GM23338 (cell line): ENCODE results near the gene FAM168A. TPM values are rescaled to one million over a fixed set of nuclear protein-coding genes. Genes with fewer than 3 reads are reported as not detected.

Experiments
- ATAC-seq: fragments of 200-7000 bp; cut with Tn5 transposase; 3 replicates; pipeline ENCODE4 v1.9.1; 2020
- DNase-seq: peaks from one replicate; pipeline ENCODE4 v3.0.0-alpha.2; 2015; ENCODE audit warnings: low spot score
- H2AFZ ChIP-seq: fragments of 200-600 bp; sonication (generic); 2 replicates; pipeline ENCODE4 v1.8.0; 2016; ENCODE audit warnings: antibody characterized with exemption, mild to moderate bottlenecking, moderate library complexity
- H3F3A ChIP-seq: fragments of 200-600 bp; sonication (generic); replicated peaks from 2 replicates; pipeline ENCODE4 v1.8.0; 2017; ENCODE audit warnings: antibody characterized with exemption, mixed run types, low read depth
- H3K27ac ChIP-seq: fragments of 200-600 bp; sonication (generic); 2 replicates; pipeline ENCODE4 v1.6.1; 2016; ENCODE audit warnings: low read depth
- H3K27me3 ChIP-seq: fragments of 200-600 bp; sonication (generic); 2 replicates; pipeline ENCODE4 v1.8.0; 2016; ENCODE audit warnings: mild to moderate bottlenecking, mixed run types, moderate library complexity; ENCODE audit not compliant: insufficient read depth
- H3K36me3 ChIP-seq: fragments of 200-600 bp; sonication (generic); 2 replicates; pipeline ENCODE4 v1.8.0; 2016; ENCODE audit warnings: mild to moderate bottlenecking; ENCODE audit not compliant: insufficient read depth
- H3K4me1 ChIP-seq: fragments of 200-600 bp; sonication (generic); 2 replicates; pipeline ENCODE4 v1.8.0; 2016; ENCODE audit warnings: mild to moderate bottlenecking, moderate library complexity; ENCODE audit not compliant: insufficient read depth
- H3K4me2 ChIP-seq: fragments of 200-600 bp; sonication (generic); 2 replicates; pipeline ENCODE4 v1.7.1; 2017; ENCODE audit warnings: mixed run types
- H3K4me3 ChIP-seq: fragments of 200-600 bp; sonication (generic); 2 replicates; pipeline ENCODE4 v1.6.1; 2016; ENCODE audit warnings: mixed run types
- H3K79me2 ChIP-seq: fragments of 200-600 bp; sonication (generic); replicated peaks from 2 replicates; pipeline ENCODE4 v1.8.0; 2017; ENCODE audit warnings: mild to moderate bottlenecking; ENCODE audit not compliant: insufficient read depth
- H3K9me2 ChIP-seq: fragments of 200-600 bp; sonication (generic); 2 replicates; pipeline ENCODE4 v1.8.0; 2017; ENCODE audit not compliant: insufficient read depth
- H4K20me1 ChIP-seq: fragments of 200-600 bp; sonication (generic); replicated peaks from 2 replicates; pipeline ENCODE4 v1.8.0; 2017; ENCODE audit warnings: mild to moderate bottlenecking; ENCODE audit not compliant: insufficient read depth
- H3K27ac Mint-ChIP-seq: 2 replicates; pipeline ENCODE4 v1.8.0; 2020; ENCODE audit warnings: inconsistent platforms, mild to moderate bottlenecking, moderate library complexity, mixed read lengths
- H3K27me3 Mint-ChIP-seq: 3 replicates; pipeline ENCODE4 v1.8.0; 2022; ENCODE audit warnings: low read depth, mild to moderate bottlenecking, moderate library complexity, mixed read lengths, inconsistent platforms; ENCODE audit not compliant: insufficient read depth, poor library complexity
- H3K36me3 Mint-ChIP-seq: 3 replicates; pipeline ENCODE4 v1.8.0; 2021; ENCODE audit warnings: low read depth, mild to moderate bottlenecking, inconsistent platforms, moderate library complexity, mixed read lengths
- H3K4me1 Mint-ChIP-seq: 3 replicates; pipeline ENCODE4 v1.8.0; 2020; ENCODE audit warnings: mild to moderate bottlenecking, inconsistent platforms, mixed read lengths
- H3K4me3 Mint-ChIP-seq: 3 replicates; pipeline ENCODE4 v1.8.0; 2021; ENCODE audit warnings: moderate library complexity, mild to moderate bottlenecking, inconsistent platforms, mixed read lengths
- H3K9me3 Mint-ChIP-seq: 3 replicates; pipeline ENCODE4 v1.8.0; 2020; ENCODE audit warnings: moderate library complexity, mild to moderate bottlenecking, inconsistent platforms, mixed read lengths
- CREB1 ChIP-seq: fragments of 250-450 bp; sonication (Bioruptor Pico); IDR thresholded peaks from 2 replicates; pipeline ENCODE4 v1.5.0; 2020; ENCODE audit warnings: low read depth, mild to moderate bottlenecking, moderate library complexity
- ETS1 ChIP-seq: IDR thresholded peaks from 2 replicates; pipeline ENCODE4 v1.6.1; 2016; ENCODE audit warnings: antibody characterized with exemption
- NANOG ChIP-seq: IDR thresholded peaks from 2 replicates; pipeline ENCODE4 v1.6.1; 2016; ENCODE audit warnings: antibody characterized with exemption, borderline replicate concordance
- POLR2AphosphoS5 ChIP-seq: IDR thresholded peaks from 2 replicates; pipeline ENCODE4 v1.6.1; 2016; ENCODE audit warnings: antibody characterized with exemption, low read depth
- REST ChIP-seq: IDR thresholded peaks from one replicate; pipeline ENCODE4 v1.6.1; 2018; ENCODE audit warnings: antibody characterized with exemption; ENCODE audit not compliant: unreplicated experiment
- STAT1 ChIP-seq: IDR thresholded peaks from one replicate; pipeline ENCODE4 v1.6.1; 2016; ENCODE audit warnings: antibody characterized with exemption; ENCODE audit not compliant: unreplicated experiment
- polyA plus RNA-seq: library from polyadenylated mRNA; unstranded; fragments of >200 nt; fragmentation: Nextera tagmentation; extraction: Ambion mirVana; gene quantifications from 2 replicates; pipeline ENCODE4 v1.2.1, GENCODE V29; 2016
- total RNA-seq: library from RNA; depleted of rRNA; stranded (reverse); fragments of >200 nt; shearing (Covaris generic); gene quantifications from 2 replicates; pipeline ENCODE4 v1.2.3, GENCODE V29; 2014
- TF ChIP-seq, protein P1 (sequence below), 2 experiments: fragments of 200-600 bp in 1 of 2; sonication (generic) in 1 of 2; conservative IDR thresholded peaks; 2 replicates each; pipeline versions ENCODE4 v1.5.1 to v1.6.1; 2016 to 2017; ENCODE audit warnings: antibody characterized with exemption in 2 of 2, low read depth in 2 of 2, mild to moderate bottlenecking in 2 of 2, moderate library complexity in 1 of 2
- TF ChIP-seq, protein P2 (sequence below): fragments of 250-450 bp; sonication (Bioruptor Pico); IDR thresholded peaks from 2 replicates; pipeline ENCODE4 v1.5.0; 2020; ENCODE audit warnings: mild to moderate bottlenecking, moderate library complexity

The FAM168A gene
- total and polyA plus RNA-seq, 2 experiments from 2014 or later, result 8.0 to 20.3 TPM

DNA sequence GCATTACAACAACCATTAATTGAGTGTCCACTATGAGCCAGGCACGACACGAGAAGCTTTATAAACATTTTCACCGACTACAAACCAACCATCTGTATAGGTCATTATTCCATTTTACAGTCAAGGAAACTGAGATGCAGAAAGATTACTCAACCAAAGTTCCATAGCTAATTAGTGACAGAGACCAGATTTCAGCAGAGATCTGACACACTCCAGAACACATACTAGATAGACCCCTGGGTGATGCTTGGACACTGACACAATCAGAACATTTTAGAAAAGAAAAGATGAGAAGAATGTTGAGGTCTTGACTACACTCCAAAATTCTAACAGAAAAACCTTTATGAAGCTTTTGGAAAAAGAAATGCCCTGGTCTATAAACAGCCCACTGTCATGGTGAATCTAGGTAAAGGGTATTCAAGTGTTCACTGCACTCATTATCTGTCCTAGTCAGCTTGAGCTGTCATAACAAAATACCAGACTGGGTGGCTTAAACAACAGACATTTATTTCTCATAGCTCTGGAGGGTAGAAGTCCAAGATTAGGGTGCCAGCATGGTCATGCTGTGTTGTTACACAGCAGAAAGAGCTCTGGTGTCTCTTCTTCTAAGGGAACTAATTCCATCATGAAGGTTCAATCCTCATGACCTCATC is 132.8 kb downstream of the FAM168A start:
- Mint-ChIP-seq H3K36me3 (no peaks in the 10 kb centered on the region), H3K4me1 (no peaks in the 10 kb centered on the region), H3K4me3 (no peak overlapping the region), H3K9me3 (no peaks in the 10 kb centered on the region), H3K27me3 (no peaks in the 10 kb centered on the region), H3K27ac (no peak overlapping the region)
- H3F3A ChIP-seq, result no peaks in the 10 kb centered on the region
- peaks cover 5% of the 10 kb centered on the region; the same call in 1 of the 2 replicates for H4K20me1 ChIP-seq
- no peaks in the 10 kb centered on the region for H3K9me2 ChIP-seq
- TF ChIP-seq POLR2AphosphoS5, result no peak
- no peak for TF ChIP-seq REST
- no peak for TF ChIP-seq STAT1
- TF ChIP-seq, protein P1, sequence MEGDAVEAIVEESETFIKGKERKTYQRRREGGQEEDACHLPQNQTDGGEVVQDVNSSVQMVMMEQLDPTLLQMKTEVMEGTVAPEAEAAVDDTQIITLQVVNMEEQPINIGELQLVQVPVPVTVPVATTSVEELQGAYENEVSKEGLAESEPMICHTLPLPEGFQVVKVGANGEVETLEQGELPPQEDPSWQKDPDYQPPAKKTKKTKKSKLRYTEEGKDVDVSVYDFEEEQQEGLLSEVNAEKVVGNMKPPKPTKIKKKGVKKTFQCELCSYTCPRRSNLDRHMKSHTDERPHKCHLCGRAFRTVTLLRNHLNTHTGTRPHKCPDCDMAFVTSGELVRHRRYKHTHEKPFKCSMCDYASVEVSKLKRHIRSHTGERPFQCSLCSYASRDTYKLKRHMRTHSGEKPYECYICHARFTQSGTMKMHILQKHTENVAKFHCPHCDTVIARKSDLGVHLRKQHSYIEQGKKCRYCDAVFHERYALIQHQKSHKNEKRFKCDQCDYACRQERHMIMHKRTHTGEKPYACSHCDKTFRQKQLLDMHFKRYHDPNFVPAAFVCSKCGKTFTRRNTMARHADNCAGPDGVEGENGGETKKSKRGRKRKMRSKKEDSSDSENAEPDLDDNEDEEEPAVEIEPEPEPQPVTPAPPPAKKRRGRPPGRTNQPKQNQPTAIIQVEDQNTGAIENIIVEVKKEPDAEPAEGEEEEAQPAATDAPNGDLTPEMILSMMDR (conservative IDR thresholded peaks at IDR 0.05; ENCODE audit: low read depth in 2 of 2), result no peak
- TF ChIP-seq ETS1, result no peak
- TF ChIP-seq CREB1 (CRISPR knock-in tag), result no peak
- TF ChIP-seq, protein P2, sequence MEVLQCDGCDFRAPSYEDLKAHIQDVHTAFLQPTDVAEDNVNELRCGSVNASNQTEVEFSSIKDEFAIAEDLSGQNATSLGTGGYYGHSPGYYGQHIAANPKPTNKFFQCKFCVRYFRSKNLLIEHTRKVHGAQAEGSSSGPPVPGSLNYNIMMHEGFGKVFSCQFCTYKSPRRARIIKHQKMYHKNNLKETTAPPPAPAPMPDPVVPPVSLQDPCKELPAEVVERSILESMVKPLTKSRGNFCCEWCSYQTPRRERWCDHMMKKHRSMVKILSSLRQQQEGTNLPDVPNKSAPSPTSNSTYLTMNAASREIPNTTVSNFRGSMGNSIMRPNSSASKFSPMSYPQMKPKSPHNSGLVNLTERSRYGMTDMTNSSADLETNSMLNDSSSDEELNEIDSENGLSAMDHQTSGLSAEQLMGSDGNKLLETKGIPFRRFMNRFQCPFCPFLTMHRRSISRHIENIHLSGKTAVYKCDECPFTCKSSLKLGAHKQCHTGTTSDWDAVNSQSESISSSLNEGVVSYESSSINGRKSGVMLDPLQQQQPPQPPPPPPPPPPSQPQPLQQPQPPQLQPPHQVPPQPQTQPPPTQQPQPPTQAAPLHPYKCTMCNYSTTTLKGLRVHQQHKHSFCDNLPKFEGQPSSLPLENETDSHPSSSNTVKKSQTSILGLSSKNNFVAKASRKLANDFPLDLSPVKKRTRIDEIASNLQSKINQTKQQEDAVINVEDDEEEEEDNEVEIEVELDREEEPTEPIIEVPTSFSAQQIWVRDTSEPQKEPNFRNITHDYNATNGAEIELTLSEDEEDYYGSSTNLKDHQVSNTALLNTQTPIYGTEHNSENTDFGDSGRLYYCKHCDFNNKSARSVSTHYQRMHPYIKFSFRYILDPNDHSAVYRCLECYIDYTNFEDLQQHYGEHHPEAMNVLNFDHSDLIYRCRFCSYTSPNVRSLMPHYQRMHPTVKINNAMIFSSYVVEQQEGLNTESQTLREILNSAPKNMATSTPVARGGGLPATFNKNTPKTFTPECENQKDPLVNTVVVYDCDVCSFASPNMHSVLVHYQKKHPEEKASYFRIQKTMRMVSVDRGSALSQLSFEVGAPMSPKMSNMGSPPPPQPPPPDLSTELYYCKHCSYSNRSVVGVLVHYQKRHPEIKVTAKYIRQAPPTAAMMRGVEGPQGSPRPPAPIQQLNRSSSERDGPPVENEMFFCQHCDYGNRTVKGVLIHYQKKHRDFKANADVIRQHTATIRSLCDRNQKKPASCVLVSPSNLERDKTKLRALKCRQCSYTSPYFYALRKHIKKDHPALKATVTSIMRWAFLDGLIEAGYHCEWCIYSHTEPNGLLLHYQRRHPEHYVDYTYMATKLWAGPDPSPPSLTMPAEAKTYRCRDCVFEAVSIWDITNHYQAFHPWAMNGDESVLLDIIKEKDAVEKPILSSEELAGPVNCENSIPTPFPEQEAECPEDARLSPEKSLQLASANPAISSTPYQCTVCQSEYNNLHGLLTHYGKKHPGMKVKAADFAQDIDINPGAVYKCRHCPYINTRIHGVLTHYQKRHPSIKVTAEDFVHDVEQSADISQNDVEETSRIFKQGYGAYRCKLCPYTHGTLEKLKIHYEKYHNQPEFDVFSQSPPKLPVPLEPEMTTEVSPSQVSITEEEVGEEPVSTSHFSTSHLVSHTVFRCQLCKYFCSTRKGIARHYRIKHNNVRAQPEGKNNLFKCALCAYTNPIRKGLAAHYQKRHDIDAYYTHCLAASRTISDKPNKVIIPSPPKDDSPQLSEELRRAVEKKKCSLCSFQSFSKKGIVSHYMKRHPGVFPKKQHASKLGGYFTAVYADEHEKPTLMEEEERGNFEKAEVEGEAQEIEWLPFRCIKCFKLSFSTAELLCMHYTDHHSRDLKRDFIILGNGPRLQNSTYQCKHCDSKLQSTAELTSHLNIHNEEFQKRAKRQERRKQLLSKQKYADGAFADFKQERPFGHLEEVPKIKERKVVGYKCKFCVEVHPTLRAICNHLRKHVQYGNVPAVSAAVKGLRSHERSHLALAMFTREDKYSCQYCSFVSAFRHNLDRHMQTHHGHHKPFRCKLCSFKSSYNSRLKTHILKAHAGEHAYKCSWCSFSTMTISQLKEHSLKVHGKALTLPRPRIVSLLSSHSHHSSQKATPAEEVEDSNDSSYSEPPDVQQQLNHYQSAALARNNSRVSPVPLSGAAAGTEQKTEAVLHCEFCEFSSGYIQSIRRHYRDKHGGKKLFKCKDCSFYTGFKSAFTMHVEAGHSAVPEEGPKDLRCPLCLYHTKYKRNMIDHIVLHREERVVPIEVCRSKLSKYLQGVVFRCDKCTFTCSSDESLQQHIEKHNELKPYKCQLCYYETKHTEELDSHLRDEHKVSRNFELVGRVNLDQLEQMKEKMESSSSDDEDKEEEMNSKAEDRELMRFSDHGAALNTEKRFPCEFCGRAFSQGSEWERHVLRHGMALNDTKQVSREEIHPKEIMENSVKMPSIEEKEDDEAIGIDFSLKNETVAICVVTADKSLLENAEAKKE (CRISPR knock-in tag), result no peak
- TF ChIP-seq NANOG, result no peak
- H3K79me2 ChIP-seq, result no peaks in the 10 kb centered on the region; the same call in 1 of the 2 replicates
- H3K4me1 ChIP-seq, result no peaks in the 10 kb centered on the region
- H3K4me3 ChIP-seq, result no peak overlapping the region
- DNase-seq (no peak), ATAC-seq (no peak)
- no peak overlapping the region for H3K4me2 ChIP-seq
- H3K36me3 ChIP-seq, result no peaks in the 10 kb centered on the region
- no peak overlapping the region for H3K27ac ChIP-seq
- no peaks in the 10 kb centered on the region for H3K27me3 ChIP-seq
- no peak overlapping the region for H2AFZ ChIP-seq
